Measurements from ENCODE around the gene FMO4. TPM values are rescaled to one million over a fixed set of nuclear protein-coding genes. Genes with fewer than 3 reads are reported as not detected.
"Not testable (repeated sequence)": the region's sequence is repeated elsewhere in the genome, so short reads cannot be mapped to it uniquely, and the experiment has no call there.

The FMO4 gene
- total RNA-seq, 5 donors from 2014 or later (not counting 1 experiment from before 2014, with no cell fraction given), result 2.0 to 3.7 (median 2.8) TPM

DNA sequence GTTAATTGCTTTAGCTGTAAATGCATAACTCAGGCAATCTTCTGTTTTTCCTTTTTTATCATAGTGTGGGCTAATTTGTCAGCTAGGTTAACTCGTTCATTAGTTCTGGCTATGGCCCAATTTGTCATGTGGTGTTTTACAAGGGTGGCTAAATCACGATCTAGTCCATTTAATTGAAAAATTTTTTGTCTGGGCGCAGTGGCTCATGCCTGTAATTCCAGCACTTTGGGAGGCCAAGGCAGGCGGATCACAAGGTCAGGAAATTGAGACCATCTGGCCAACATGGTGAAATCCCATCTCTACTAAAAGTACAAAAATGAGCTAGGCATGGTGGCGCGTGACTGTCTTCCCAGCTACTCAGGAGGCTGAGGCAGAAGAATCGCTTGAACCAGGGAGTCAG is 18.6 kb upstream of the FMO4 start:
- WGBS (ENCODE audit: insufficient coverage), result 68% methylated on average over 3 of the region's 7 CpGs
- ATAC-seq (replicated peaks in 1 of 4); POLR2A ChIA-PET; H3K27ac Mint-ChIP-seq; H3K4me3 Mint-ChIP-seq; DNase-seq; H3K4me1 Mint-ChIP-seq; H3K36me3 ChIP-seq (ENCODE audit: control insufficient read depth in 2 of 2, extremely low read depth in 1 of 2, insufficient read depth in 1 of 2, low read length in 1 of 2); H3K27ac ChIP-seq (ENCODE audit: low read length); H3K9me3 ChIP-seq; H3K36me3 Mint-ChIP-seq; H3K27me3 ChIP-seq (replicated peaks in 1 of 2; ENCODE audit: control insufficient read depth in 2 of 2, extremely low read depth in 1 of 2, insufficient read depth in 2 of 2, low read length in 1 of 2); H3K4me1 ChIP-seq (ENCODE audit: control insufficient read depth in 1 of 2, extremely low read depth in 1 of 2, insufficient read depth in 2 of 2, low read length in 2 of 2); H3K4me3 ChIP-seq (ENCODE audit: control insufficient read depth in 1 of 2, extremely low read depth in 1 of 2, low read length in 1 of 2): not testable (repeated sequence)
- CTCF ChIA-PET, result interaction anchor here in 1 of 2 donors (0.7 kb wide), 1 partner anchor 14 kb away, joined by 6 read pairs; no protein-coding TSS in a partner anchor
- H3K9me3 Mint-ChIP-seq, result peaks cover 7 to 14% (median 11%) of the 10 kb centered on the region in 3 donors
- peaks cover 32 to 40% of the 10 kb centered on the region in 2 donors for H3K27me3 Mint-ChIP-seq

DNA sequence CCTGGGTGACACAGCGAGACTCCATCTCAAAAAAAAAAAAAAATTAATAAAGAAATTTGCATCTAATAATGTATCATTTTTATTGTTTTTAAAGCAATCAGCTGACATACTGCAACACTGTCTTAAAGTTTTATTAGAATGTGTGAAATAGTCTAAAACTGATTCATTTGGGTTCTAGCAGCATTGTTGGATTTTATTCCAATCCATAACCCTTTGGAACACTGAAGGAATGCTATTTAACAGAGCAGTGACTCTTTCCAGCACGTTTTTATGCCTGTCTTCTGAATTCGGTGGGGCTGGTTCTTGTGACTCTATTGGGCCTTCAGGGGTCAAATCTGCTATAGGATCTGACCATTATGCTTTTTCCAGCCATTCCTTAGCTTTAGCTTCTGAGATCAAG is 18.2 kb upstream of the FMO4 start:
- Mint-ChIP-seq H3K27ac (no peak overlapping the region), H3K36me3 (peaks cover 4% of the 10 kb centered on the region), H3K27me3 (peaks cover 32 to 40% of the 10 kb centered on the region in 2 donors), H3K4me3 (no peak overlapping the region), H3K9me3 (peaks cover 10 to 16% (median 15%) of the 10 kb centered on the region in 3 donors), H3K4me1 (no peaks in the 10 kb centered on the region)
- 83% methylated on average over 2 of the region's 3 CpGs for WGBS (ENCODE audit: insufficient coverage)
- POLR2A ChIA-PET, result no interaction called here
- ATAC-seq (replicated peaks in 1 of 4) (no peak), DNase-seq (no peak)
- Histone ChIP-seq H3K4me1 (ENCODE audit: control insufficient read depth in 1 of 2, extremely low read depth in 1 of 2, insufficient read depth in 2 of 2, low read length in 2 of 2) (no peaks in the 10 kb centered on the region), H3K27ac (ENCODE audit: low read length) (no peak overlapping the region), H3K4me3 (ENCODE audit: control insufficient read depth in 1 of 2, extremely low read depth in 1 of 2, low read length in 1 of 2) (no peak overlapping the region), H3K36me3 (ENCODE audit: control insufficient read depth in 2 of 2, extremely low read depth in 1 of 2, insufficient read depth in 1 of 2, low read length in 1 of 2) (no peaks in the 10 kb centered on the region), H3K27me3 (replicated peaks in 1 of 2; ENCODE audit: control insufficient read depth in 2 of 2, extremely low read depth in 1 of 2, insufficient read depth in 2 of 2, low read length in 1 of 2) (no peaks in the 10 kb centered on the region), H3K9me3 (no peaks in the 10 kb centered on the region)
- CTCF ChIA-PET, result interaction anchor here in 1 of 2 donors (0.7 kb wide), 1 partner anchor 14 kb away, joined by 6 read pairs; no protein-coding TSS in a partner anchor

DNA sequence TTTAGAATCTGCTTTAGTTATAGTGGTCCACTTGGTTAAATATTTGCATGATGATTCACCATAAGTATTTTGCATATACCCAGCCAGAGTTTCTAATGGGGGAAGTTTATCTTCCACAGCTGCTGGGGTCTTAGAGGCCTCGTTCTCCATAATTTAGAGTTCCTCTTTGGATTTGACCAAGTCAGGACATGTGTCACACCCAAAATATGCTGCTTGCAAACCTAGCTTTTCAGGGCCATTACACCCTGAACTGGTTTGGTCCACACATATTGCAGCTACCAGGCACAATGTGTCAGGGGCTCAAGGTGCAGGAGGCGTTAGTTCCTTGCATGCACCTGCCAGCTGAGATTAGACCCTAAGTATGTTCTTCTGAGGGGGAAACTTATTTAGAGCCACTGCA is 17.1 kb upstream of the FMO4 start:
- DNase-seq (no peak), ATAC-seq (replicated peaks in 1 of 4) (no peak)
- Histone ChIP-seq H3K9me3 (no peaks in the 10 kb centered on the region), H3K36me3 (ENCODE audit: control insufficient read depth in 2 of 2, extremely low read depth in 1 of 2, insufficient read depth in 1 of 2, low read length in 1 of 2) (no peaks in the 10 kb centered on the region), H3K4me3 (ENCODE audit: control insufficient read depth in 1 of 2, extremely low read depth in 1 of 2, low read length in 1 of 2) (no peak overlapping the region), H3K4me1 (ENCODE audit: control insufficient read depth in 1 of 2, extremely low read depth in 1 of 2, insufficient read depth in 2 of 2, low read length in 2 of 2) (no peaks in the 10 kb centered on the region), H3K27me3 (replicated peaks in 1 of 2; ENCODE audit: control insufficient read depth in 2 of 2, extremely low read depth in 1 of 2, insufficient read depth in 2 of 2, low read length in 1 of 2) (no peaks in the 10 kb centered on the region), H3K27ac (ENCODE audit: low read length) (no peak overlapping the region)
- no peak overlapping the region for H3K27ac Mint-ChIP-seq
- H3K9me3 Mint-ChIP-seq, result peaks cover 19 to 27% (median 21%) of the 10 kb centered on the region in 3 donors
- POLR2A ChIA-PET, result no interaction called here
- H3K27me3 Mint-ChIP-seq, result peaks cover 38 to 45% of the 10 kb centered on the region in 2 donors
- H3K4me3 Mint-ChIP-seq, result no peak overlapping the region
- CTCF ChIA-PET, result interaction anchor here in 1 of 2 donors (1.9 kb wide), 1 partner anchor 16 kb away, joined by 8 read pairs; the partner anchor contains the start of gene FMO4
- no peaks in the 10 kb centered on the region for H3K4me1 Mint-ChIP-seq
- no CpG with 5 or more reads among the region's 2 CpGs for WGBS (ENCODE audit: insufficient coverage)
- peaks cover 4% of the 10 kb centered on the region for H3K36me3 Mint-ChIP-seq

DNA sequence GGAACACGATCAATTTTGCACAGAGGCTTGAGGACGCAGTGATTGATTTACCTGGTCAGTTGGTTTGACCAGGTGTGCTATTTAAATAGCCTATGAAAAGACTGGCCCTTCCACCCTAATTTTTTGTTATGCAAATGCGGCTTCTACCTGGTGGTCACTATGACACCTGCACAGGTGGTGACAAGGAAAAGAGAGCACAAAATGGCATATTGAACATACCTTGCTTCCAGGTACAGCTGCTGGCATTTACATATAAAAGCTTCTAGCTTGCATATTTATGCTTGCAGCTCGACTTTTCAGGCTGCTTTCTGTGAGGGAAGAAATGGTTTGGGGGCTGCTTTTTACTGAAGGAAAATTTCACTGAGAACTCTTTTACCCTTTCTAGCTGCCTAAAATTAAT is 15.3 kb upstream of the FMO4 start:
- DNase-seq (no peak), ATAC-seq (replicated peaks in 1 of 4) (no peak)
- WGBS (ENCODE audit: insufficient coverage), result 100% methylated on average over 2 of the region's 4 CpGs
- no peak overlapping the region for H3K27ac Mint-ChIP-seq
- Histone ChIP-seq H3K27ac (ENCODE audit: low read length) (no peak overlapping the region), H3K9me3 (no peaks in the 10 kb centered on the region), H3K4me3 (ENCODE audit: control insufficient read depth in 1 of 2, extremely low read depth in 1 of 2, low read length in 1 of 2) (no peak overlapping the region), H3K36me3 (ENCODE audit: control insufficient read depth in 2 of 2, extremely low read depth in 1 of 2, insufficient read depth in 1 of 2, low read length in 1 of 2) (no peaks in the 10 kb centered on the region), H3K4me1 (ENCODE audit: control insufficient read depth in 1 of 2, extremely low read depth in 1 of 2, insufficient read depth in 2 of 2, low read length in 2 of 2) (no peaks in the 10 kb centered on the region), H3K27me3 (replicated peaks in 1 of 2; ENCODE audit: control insufficient read depth in 2 of 2, extremely low read depth in 1 of 2, insufficient read depth in 2 of 2, low read length in 1 of 2) (no peaks in the 10 kb centered on the region)
- H3K36me3 Mint-ChIP-seq, result peaks cover 4% of the 10 kb centered on the region
- peaks cover 21 to 32% (median 21%) of the 10 kb centered on the region in 3 donors for H3K9me3 Mint-ChIP-seq
- no peaks in the 10 kb centered on the region for H3K4me1 Mint-ChIP-seq
- H3K27me3 Mint-ChIP-seq, result peaks cover 42% of the 10 kb centered on the region in 2 donors
- POLR2A ChIA-PET, result interaction anchor here in 1 of 2 donors (0.6 kb wide), 1 partner anchor 13 kb away, joined by 3 read pairs; no protein-coding TSS in a partner anchor
- no peak overlapping the region for H3K4me3 Mint-ChIP-seq
- CTCF ChIA-PET, result interaction anchor here in 1 of 2 donors (0.6 kb wide), 1 partner anchor 45 kb away, joined by 3 read pairs; no protein-coding TSS in a partner anchor

DNA sequence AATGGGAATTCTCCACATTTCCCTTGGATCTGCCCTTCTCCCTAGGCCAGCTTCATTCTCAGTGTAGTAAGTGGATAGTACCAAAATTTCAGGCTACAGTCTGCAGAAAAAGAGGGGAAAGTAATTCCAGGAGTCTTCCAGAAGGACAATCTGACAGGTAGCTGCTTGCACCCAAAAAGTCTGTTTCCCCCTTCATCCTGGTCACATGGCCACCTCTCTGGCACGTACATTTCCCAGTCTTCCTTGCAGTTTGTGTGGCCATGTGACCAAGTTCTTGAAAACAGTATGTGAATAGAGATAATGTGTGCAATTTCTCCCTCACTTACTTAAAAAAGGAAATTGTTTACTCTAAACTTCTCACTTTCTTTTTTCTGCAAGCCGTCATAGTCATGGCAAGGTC is 14.6 kb upstream of the FMO4 start:
- ChIA-PET CTCF (no interaction called here), POLR2A (no interaction called here)
- H3K9me3 Mint-ChIP-seq, result peaks cover 21 to 32% (median 21%) of the 10 kb centered on the region in 3 donors
- no peaks in the 10 kb centered on the region for H3K4me1 ChIP-seq (ENCODE audit: control insufficient read depth in 1 of 2, extremely low read depth in 1 of 2, insufficient read depth in 2 of 2, low read length in 2 of 2)
- WGBS (ENCODE audit: insufficient coverage), result 100% methylated on average over 1 of the region's 2 CpGs
- no peak overlapping the region for H3K4me3 Mint-ChIP-seq
- H3K36me3 ChIP-seq (ENCODE audit: control insufficient read depth in 2 of 2, extremely low read depth in 1 of 2, insufficient read depth in 1 of 2, low read length in 1 of 2), result no peaks in the 10 kb centered on the region
- ATAC-seq (replicated peaks in 1 of 4) (no peak), DNase-seq (no peak)
- no peak overlapping the region for H3K4me3 ChIP-seq (ENCODE audit: control insufficient read depth in 1 of 2, extremely low read depth in 1 of 2, low read length in 1 of 2)
- H3K27ac Mint-ChIP-seq, result no peak overlapping the region
- H3K27ac ChIP-seq (ENCODE audit: low read length), result no peak overlapping the region
- H3K27me3 Mint-ChIP-seq, result peaks cover 39 to 43% of the 10 kb centered on the region in 2 donors
- H3K9me3 ChIP-seq, result no peaks in the 10 kb centered on the region
- H3K4me1 Mint-ChIP-seq, result no peaks in the 10 kb centered on the region
- peaks cover 4% of the 10 kb centered on the region for H3K36me3 Mint-ChIP-seq
- no peaks in the 10 kb centered on the region for H3K27me3 ChIP-seq (replicated peaks in 1 of 2; ENCODE audit: control insufficient read depth in 2 of 2, extremely low read depth in 1 of 2, insufficient read depth in 2 of 2, low read length in 1 of 2)

DNA sequence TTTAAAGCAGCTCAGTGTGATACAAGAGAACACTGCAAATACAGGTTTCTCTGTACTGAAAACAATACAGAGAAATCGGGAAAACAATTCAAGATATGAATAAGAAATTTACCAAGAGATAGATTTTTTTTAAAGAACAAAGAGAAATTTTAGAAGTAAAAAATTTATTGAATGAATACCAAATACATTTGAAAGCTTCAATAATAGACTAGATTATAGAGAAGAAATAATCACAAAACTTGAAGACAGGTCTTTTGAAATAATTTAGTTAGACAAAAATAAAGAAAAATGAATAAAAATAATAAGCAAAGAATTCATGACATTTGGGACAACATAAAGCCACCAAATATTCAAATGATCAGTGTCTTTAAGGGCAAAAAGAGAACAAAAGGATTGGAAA is 13.6 kb upstream of the FMO4 start:
- H3K36me3 ChIP-seq (ENCODE audit: control insufficient read depth in 2 of 2, extremely low read depth in 1 of 2, insufficient read depth in 1 of 2, low read length in 1 of 2), result no peaks in the 10 kb centered on the region
- DNase-seq, result no peak
- peaks cover 4% of the 10 kb centered on the region for H3K36me3 Mint-ChIP-seq
- H3K4me1 Mint-ChIP-seq, result no peaks in the 10 kb centered on the region
- ChIA-PET CTCF (interaction anchor here in 1 of 2 donors (1.7 kb wide), 1 partner anchor 13 kb away, joined by 6 read pairs; the partner anchor contains the start of gene FMO4), POLR2A (no interaction called here)
- H3K27ac ChIP-seq (ENCODE audit: low read length), result no peak overlapping the region
- H3K4me3 ChIP-seq (ENCODE audit: control insufficient read depth in 1 of 2, extremely low read depth in 1 of 2, low read length in 1 of 2), result no peak overlapping the region
- no peak for ATAC-seq (replicated peaks in 1 of 4)
- H3K9me3 ChIP-seq, result no peaks in the 10 kb centered on the region
- peaks cover 21 to 32% (median 21%) of the 10 kb centered on the region in 3 donors for H3K9me3 Mint-ChIP-seq
- no CpG with 5 or more reads among the region's 1 CpG for WGBS (ENCODE audit: insufficient coverage)
- H3K4me1 ChIP-seq (ENCODE audit: control insufficient read depth in 1 of 2, extremely low read depth in 1 of 2, insufficient read depth in 2 of 2, low read length in 2 of 2), result no peaks in the 10 kb centered on the region
- H3K27me3 Mint-ChIP-seq, result peaks cover 28 to 40% of the 10 kb centered on the region in 2 donors
- no peaks in the 10 kb centered on the region for H3K27me3 ChIP-seq (replicated peaks in 1 of 2; ENCODE audit: control insufficient read depth in 2 of 2, extremely low read depth in 1 of 2, insufficient read depth in 2 of 2, low read length in 1 of 2)
- H3K27ac Mint-ChIP-seq, result no peak overlapping the region
- H3K4me3 Mint-ChIP-seq, result no peak overlapping the region
